ENCODE data around the gene PTPRK.

Gene PTPRK

GRCh38 chr6:128515550-128516513, 4.6 kb downstream of the PTPRK start:
- no peak for DNase-seq
- TF ChIP-seq CTCF (IDR thresholded peaks at IDR 0.05; ENCODE audit: low read depth, low read length, missing control alignments) = no peak
- Histone ChIP-seq H3K27ac (peak overlapping the region; percentile 60), H3K4me3 (ENCODE audit: low read depth, low read length) (no peak overlapping the region), H3K36me3 (replicated peaks) (no peaks in the 10 kb centered on the region), H3K27me3 (replicated peaks) (no peaks in the 10 kb centered on the region)
- in situ Hi-C loops (cut with HindIII; ENCODE audit: low pct_ligation_motif_present, low sequenced_read_pairs) = no loop called here

- no peaks in the 10 kb centered on the region for H3K36me3 ChIP-seq (replicated peaks)
- H3K27ac ChIP-seq = no peak overlapping the region
- in situ Hi-C loops (cut with HindIII; ENCODE audit: low pct_ligation_motif_present, low sequenced_read_pairs) = no loop called here
- no peaks in the 10 kb centered on the region for H3K27me3 ChIP-seq (replicated peaks)
- H3K4me3 ChIP-seq (ENCODE audit: low read depth, low read length) = no peak overlapping the region
- no peak for TF ChIP-seq CTCF (IDR thresholded peaks at IDR 0.05; ENCODE audit: low read depth, low read length, missing control alignments)
- no peak for DNase-seq
Measured at GRCh38 chr6:128513878-128514277, 6.5 kb downstream of the PTPRK start.

GRCh38 chr6:128512296-128512695, 8.1 kb downstream of the PTPRK start:
- TF ChIP-seq CTCF (IDR thresholded peaks at IDR 0.05; ENCODE audit: low read depth, low read length, missing control alignments) = no peak
- Histone ChIP-seq H3K36me3 (replicated peaks) (no peaks in the 10 kb centered on the region), H3K27ac (no peak overlapping the region), H3K27me3 (replicated peaks) (no peaks in the 10 kb centered on the region), H3K4me3 (ENCODE audit: low read depth, low read length) (no peak overlapping the region)
- DNase-seq = no peak
- in situ Hi-C loops (cut with HindIII; ENCODE audit: low pct_ligation_motif_present, low sequenced_read_pairs) = no loop called here

- Histone ChIP-seq H3K4me3 (ENCODE audit: low read depth, low read length) (no peak overlapping the region), H3K27ac (no peak overlapping the region), H3K36me3 (replicated peaks) (no peaks in the 10 kb centered on the region), H3K27me3 (replicated peaks) (no peaks in the 10 kb centered on the region)
- in situ Hi-C loops (cut with HindIII; ENCODE audit: low pct_ligation_motif_present, low sequenced_read_pairs) = no loop called here
- no peak for DNase-seq
- TF ChIP-seq CTCF (IDR thresholded peaks at IDR 0.05; ENCODE audit: low read depth, low read length, missing control alignments) = no peak
Measured at GRCh38 chr6:128511506-128511905, 8.9 kb downstream of the PTPRK start.

GRCh38 chr6:128509709-128510108, 10.7 kb downstream of the PTPRK start:
- in situ Hi-C loops (cut with HindIII; ENCODE audit: low pct_ligation_motif_present, low sequenced_read_pairs) = no loop called here
- no peak for TF ChIP-seq CTCF (IDR thresholded peaks at IDR 0.05; ENCODE audit: low read depth, low read length, missing control alignments)
- Histone ChIP-seq H3K27me3 (replicated peaks) (no peaks in the 10 kb centered on the region), H3K27ac (peak overlapping the region; percentile 85), H3K4me3 (ENCODE audit: low read depth, low read length) (no peak overlapping the region), H3K36me3 (replicated peaks) (no peaks in the 10 kb centered on the region)
- DNase-seq = no peak
